HG03097 (cell line): ENCODE data around the gene WNT11.

Experiments
- ATAC-seq: cut with Tn5 transposase; IDR thresholded peaks from one replicate; pipeline ENCODE4 v1.9.1; 2021; ENCODE audit not compliant: unreplicated experiment, low FRiP score

Gene WNT11

DNA sequence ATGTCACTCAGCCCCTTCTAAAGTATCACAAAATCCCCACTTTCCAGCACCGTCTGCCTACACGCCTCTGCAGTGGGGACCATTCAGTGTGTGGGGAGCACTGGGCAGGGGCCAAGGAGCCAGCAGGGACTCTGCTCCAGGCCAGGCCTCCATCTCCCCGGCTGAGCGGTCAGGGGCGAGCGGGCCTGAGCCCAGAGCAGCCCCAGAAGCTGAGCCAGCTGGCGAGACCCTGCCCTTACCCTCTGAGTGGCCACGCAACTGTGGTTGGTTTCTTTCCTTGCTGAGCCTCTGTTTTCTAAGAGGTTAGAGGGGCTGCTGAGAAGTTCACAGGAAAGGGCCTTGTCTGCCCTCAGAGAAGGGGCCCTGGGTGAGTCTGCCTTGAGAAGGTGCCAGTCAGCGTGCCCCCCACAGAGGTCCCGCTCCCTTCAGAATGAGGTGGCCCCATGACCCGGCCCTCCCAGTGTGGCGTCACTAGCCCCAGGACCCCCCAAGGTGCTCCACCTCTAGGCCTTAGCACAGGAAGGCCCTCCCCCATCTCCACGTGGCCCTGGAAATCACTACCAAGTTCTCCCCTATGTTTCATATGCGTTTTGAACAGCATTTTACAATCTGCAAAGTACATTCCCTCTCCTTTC is 46.9 kb downstream of the WNT11 start:
- no peak for ATAC-seq

GRCh38 chr11:76158394-76159302 is 47.7 kb downstream of the WNT11 start:
- no peak for ATAC-seq

- no peak for ATAC-seq
Measured at GRCh38 chr11:76157891-76158290, 48.4 kb downstream of the WNT11 start.

DNA sequence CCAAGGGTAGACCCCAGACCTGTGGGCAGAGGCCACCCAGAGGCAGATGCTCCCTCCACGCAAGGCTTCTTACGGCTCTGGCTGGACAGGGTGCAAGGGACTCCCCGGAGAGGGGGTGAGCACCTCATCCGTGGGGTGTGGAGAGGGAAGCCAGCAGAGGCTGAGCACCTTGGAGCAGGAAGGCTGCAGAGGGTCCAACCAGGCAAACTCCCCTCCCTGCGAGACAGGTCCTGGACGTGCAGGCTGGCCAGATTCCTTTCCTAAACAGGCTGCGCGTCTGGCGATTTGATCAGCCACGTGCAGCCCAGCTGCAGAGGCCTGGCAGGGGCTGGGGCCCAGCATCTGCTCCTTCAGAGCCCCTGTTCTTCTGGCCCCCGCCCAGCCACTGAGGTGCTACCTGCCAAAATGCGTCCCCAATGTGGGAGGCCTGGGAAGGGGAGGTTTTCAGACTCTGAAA is 49.3 kb downstream of the WNT11 start:
- ATAC-seq = no peak

DNA sequence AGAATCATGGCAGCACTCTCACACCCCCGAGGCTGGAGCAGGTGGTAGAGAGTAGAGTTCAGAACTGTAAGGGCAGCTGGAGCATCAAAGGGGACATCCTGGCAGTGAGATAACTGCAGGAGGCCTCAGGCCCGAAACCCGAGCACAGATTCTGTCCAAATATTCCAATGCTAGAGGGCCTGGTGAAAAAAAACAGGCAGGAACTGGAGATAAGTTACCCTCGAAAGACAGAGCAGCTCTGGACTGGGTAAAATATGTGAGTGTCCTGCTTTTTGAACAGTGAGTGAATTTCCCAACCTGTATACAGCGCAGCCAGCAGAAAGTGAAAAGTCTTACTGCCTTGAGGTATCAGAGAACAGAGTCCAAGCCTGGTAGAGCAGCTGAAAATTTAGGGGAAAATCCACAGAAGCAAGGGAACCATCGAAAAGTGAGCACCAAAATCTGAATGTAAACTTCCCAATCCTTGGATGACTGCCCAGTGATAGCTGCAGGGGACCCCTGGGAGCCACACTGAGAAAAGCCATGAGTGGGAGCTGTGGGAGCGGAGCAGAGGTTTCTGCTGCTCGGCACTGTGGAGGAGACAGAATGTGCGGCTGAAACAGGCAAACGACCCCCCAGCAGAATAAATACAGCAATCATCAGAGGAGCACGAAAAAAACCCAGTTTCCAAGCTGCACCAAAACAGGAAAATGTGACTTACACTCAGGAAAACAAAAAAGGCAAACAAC is 50.6 kb downstream of the WNT11 start:
- no peak for ATAC-seq

- ATAC-seq = no peak
Measured at GRCh38 chr11:76153571-76153923, 52.8 kb downstream of the WNT11 start.

GRCh38 chr11:76152741-76153570 is 53.3 kb downstream of the WNT11 start:
- ATAC-seq = no peak

GRCh38 chr11:76152086-76152681 is 54.1 kb downstream of the WNT11 start:
- no peak for ATAC-seq

DNA sequence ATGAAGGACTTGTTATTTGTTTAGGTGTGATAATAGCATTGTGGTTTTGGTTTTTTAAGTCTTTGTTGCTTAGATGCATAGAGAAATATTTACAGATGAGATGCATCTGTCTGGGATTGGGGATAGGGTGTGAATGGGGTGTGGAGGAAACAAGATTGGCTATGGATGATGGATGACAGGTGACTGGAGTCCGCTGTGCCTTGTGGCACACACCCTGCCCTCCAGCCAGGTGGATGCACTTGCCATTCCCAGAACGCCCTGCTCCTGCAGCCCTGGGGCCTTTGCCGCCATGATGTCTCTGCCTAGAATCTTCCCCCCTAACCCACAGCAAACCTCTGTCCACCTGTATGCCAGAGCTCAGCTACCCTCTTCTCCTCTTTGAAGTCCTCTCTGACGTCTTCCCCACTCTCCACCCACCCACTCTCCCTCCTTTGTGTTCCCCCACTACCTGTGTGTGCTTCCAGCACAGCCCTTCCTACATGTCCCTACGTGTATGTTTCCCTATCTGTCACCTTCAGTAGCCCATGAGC is 54.7 kb downstream of the WNT11 start:
- no peak for ATAC-seq

- no peak for ATAC-seq
Measured at GRCh38 chr11:76150141-76150540, 56.2 kb downstream of the WNT11 start.

- ATAC-seq = no peak
Measured at GRCh38 chr11:76149713-76150112, 56.6 kb downstream of the WNT11 start.

DNA sequence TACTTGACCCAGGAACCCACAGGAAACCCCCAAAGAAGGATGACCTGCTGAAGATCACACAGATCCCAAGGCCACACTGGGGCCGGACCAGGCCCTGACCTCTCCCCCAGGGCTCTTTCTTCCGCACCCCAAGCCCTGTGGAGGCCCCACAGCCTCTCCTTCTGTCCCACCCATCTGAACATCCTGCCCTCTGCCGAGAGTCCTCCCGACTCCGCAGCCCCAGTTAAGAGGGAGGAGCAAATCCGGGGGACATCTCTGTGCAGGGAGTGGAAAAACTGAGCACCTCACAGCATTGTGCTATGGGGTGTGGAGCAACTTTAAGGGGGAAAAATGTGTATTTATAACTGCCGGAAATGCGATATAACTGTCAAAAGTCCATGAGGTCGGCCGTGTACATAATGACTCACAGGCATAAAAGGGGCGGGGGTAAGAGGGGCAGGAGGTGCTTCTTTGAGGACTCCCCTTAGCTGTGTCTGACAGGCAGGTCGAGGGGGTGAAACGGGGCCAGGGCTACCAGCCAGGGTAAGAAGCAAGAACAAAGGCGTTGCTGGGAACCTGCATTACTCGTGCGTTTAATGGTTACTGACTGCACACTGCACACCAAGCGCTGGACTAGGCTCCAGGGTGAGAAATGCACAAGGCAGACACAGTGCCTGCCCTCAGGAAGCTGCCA is 57.2 kb downstream of the WNT11 start:
- no peak for ATAC-seq

DNA sequence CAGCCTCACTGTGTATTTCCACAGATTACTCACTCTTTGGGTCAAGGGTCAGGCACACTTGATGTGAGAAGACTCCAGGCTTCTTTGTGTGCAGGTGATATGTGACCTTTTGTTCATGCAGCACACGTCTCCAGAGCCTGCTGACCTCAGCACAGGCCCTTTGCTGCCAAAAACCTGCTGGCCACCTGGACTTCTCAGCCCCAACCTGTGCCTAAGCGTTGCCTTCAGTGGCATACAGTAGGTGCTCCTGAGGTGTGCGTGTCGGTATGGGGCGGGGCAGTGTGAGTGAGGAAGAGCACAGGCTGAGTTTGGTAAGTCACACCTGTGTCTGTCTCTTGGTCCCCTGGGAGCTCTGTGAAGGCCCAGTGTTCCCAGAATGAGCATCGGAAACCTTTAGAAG is 58.1 kb downstream of the WNT11 start:
- no peak for ATAC-seq

- no peak for ATAC-seq
Measured at GRCh38 chr11:76147106-76147740, 59.1 kb downstream of the WNT11 start.

GRCh38 chr11:76143274-76143673 is 63.0 kb downstream of the WNT11 start:
- no peak for ATAC-seq

DNA sequence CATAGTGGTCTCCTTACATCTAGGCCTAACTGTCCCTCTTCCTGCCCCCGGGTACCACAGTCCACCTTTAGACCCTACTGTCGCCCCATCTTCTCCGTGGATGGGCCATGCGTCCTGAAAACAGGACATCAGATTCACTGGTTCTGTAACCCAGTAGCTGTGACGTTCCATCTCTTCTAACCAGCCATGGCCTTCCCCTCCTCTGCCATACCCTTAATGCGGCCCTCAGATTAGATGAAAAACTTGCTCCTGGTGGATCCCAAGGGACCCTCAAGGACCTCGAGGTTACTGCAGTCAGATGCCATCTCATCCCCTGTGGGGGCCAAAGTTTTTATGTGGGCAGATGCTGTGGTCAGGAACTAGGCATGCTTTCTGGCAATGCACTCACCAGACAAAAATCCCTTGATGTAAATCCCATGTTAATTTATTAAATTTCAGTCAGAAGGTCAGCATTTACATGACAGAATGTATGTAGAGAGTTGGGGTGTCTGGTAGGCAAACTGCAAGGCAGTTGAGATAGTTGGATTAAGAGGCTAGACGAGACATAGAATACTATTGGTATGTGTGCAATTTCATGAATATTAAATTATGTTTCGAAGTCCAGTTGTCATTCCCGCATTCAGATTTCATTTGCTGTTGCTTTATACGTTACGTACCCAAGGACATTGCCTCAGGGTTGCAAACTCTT is 64.3 kb downstream of the WNT11 start:
- ATAC-seq = no peak

GRCh38 chr11:76140912-76141574 is 65.3 kb downstream of the WNT11 start:
- ATAC-seq = no peak

GRCh38 chr11:76139314-76139713 is 67.0 kb downstream of the WNT11 start:
- no peak for ATAC-seq
